ENCODE data around the gene RRH.
"Not testable (repeated sequence)": the region's sequence is repeated elsewhere in the genome, so short reads cannot be mapped to it uniquely, and the experiment has no call there.

RRH gene

DNA sequence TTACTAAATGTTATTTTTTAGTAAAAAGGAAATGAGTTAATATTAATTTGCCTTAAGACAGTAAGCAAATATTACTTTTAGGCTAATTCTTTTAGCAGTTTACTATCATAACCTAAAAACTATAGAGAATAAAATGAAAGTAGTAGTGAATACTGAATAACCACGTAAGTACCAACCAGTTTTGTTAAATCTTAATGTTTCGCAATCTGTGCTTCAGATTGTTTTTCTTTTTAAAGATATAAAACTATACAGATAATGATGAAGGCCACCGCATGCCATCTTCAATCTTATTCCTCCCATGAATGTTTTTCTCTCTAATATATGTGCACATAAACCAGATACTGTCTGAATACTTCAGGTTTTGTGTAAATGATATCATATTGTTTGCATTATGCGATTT is 6.0 kb downstream of the RRH start:
- Histone ChIP-seq H3K27ac (no peak overlapping the region), H3K4me3 (no peak overlapping the region)

GRCh38 chr4:109836985-109837384 is 9.2 kb downstream of the RRH start:
- H3K4me3 ChIP-seq = no peak overlapping the region

DNA sequence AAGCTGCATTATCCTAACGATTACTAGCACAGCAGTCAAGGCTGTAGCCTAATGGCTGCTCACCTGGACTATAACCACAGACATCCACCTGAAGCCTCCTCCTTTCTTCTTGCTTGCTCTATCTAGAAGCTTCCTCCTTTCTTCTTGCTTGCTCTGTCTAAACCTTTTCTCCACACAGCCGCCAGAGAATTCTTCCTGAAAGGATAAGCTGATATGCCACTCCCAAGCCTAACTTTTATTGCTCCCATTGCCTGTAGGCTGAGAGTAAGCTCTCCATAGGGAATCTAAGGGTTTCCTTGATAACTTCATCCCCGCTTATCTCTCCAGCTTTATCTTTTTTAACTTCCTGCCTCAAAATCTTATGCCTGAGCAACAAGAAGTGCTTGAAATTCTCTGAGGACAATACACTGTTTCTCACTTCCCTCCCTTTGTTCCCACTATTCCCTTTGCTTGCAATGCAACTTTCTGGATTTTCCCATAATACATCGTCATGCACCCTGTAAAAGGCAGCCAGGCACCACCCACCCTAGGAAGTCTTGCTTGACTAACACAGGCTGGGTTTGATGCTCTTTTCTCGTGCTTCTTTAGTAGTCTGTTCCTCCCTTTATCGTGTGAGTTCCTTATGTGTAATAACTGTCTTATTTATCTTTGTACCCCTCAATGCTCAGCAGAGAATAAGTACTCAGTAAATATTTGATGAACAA is 18.8 kb downstream of the RRH start:
- no peak overlapping the region for H3K27ac ChIP-seq
- no peak overlapping the region for H3K4me3 ChIP-seq

More at GRCh38 chr4:109836985-109837384, 9.2 kb downstream of the RRH start:
- H3K27ac ChIP-seq = no peak overlapping the region

GRCh38 chr4:109847896-109848442 is 20.2 kb downstream of the RRH start, which contains the start of gene LRIT3:
LRIT3 (plus strand) TSS chr4:109848107; CDS start chr4:109848202, 95 bp downstream.
- H3K27ac ChIP-seq = no peak within 1 kb of the TSS
- no peak within 1 kb of the TSS for H3K4me3 ChIP-seq

GRCh38 chr4:109848501-109848900 is 20.7 kb downstream of the RRH start:
- no peak overlapping the region for H3K4me3 ChIP-seq
- no peak overlapping the region for H3K27ac ChIP-seq

GRCh38 chr4:109850601-109851000 is 22.8 kb downstream of the RRH start:
- Histone ChIP-seq H3K4me3 (no peak overlapping the region), H3K27ac (no peak overlapping the region)

- not testable (repeated sequence) for H3K4me3 ChIP-seq, H3K27ac ChIP-seq
Observed at GRCh38 chr4:109859426-109860300, 31.9 kb downstream of the RRH start.

GRCh38 chr4:109861271-109861670 is 33.5 kb downstream of the RRH start:
- H3K4me3 ChIP-seq = no peak overlapping the region

GRCh38 chr4:109861916-109862511 is 34.2 kb downstream of the RRH start:
- H3K4me3 ChIP-seq = no peak overlapping the region

More at GRCh38 chr4:109861271-109861670, 33.5 kb downstream of the RRH start:
- no peak overlapping the region for H3K27ac ChIP-seq

DNA sequence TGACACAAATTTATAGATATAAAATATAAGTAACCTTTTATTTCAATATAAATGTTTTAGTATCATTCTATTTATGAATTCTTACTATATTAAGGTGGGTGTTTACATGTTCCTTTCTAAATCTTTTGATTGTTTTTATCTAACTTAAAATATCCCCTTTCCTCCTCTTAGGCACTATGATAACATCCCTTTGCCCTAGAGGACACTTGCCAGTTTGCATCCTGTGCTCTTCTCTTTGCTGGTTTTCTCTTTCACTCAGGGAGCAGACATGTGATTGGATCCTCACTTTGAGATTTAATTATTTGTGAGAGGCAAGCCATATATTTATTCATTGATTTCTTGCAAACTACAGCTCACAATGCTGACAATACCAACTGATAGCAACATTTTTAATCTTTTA is 36.4 kb downstream of the RRH start:
- no peak overlapping the region for H3K4me3 ChIP-seq
- H3K27ac ChIP-seq = no peak overlapping the region

More at GRCh38 chr4:109861916-109862511, 34.2 kb downstream of the RRH start:
- no peak overlapping the region for H3K27ac ChIP-seq

GRCh38 chr4:109870061-109870460 is 42.3 kb downstream of the RRH start:
- H3K4me3 ChIP-seq = no peak overlapping the region

DNA sequence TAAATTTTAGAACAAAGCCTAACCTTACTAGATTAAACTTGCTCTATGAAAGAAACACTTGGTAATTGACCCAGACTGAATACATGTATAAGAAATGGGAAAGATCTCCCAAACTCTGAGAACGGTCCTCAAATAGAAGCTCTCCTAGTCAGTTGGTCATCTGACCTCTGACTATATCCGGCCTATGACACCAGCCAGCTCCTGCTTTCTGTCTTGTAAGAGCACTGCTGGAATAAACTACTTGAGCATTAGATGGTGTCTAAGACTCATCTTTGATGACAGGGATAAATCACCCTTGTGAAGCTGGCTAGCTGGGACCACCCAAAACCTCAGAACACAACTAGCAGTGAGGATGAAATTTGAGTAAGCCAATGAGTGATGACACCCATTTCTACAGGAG is 44.3 kb downstream of the RRH start:
- Histone ChIP-seq H3K27ac (no peak overlapping the region), H3K4me3 (no peak overlapping the region)

More at GRCh38 chr4:109870061-109870460, 42.3 kb downstream of the RRH start:
- no peak overlapping the region for H3K27ac ChIP-seq

- Histone ChIP-seq H3K4me3 (no peak overlapping the region), H3K27ac (no peak overlapping the region)
Observed at GRCh38 chr4:109872950-109873656, 45.3 kb downstream of the RRH start.

DNA sequence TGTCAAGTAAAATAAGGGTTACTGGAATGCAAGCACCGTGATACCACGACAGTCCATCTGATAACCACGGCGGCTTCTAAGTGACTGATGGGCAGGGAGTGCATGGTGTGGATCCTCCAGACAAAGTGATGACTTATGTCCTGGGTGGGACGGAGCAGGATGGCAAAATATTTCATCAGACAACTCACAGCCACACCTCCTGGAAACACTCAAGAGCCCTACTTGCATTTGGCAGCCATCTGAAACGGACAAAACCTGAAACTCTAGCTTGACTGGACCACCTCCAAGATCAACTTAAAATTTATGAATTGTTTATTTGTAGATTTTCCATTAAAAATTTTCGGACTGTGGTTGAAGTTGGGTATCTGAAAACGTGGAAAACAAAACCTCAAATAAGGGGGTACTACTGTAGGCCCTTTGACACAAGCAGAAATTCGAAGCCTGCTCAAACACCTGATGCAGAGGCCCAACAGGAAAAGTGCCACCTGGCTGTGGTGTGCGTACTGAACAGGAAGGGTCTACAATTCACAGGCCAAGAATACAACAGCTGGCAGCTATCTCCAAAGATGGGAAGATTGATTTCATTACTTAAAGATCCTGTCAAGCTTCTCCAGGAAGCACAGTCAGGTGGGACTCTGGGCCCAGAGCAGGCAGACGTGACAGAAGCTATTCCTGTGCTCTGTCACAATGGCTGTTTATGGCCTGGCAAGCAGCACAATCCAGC is 46.2 kb downstream of the RRH start:
- Histone ChIP-seq H3K27ac (no peak overlapping the region), H3K4me3 (no peak overlapping the region)

GRCh38 chr4:109875106-109875505 is 47.3 kb downstream of the RRH start:
- no peak overlapping the region for H3K4me3 ChIP-seq
- no peak overlapping the region for H3K27ac ChIP-seq

GRCh38 chr4:109875553-109875952 is 47.8 kb downstream of the RRH start:
- not testable (repeated sequence) for H3K27ac ChIP-seq, H3K4me3 ChIP-seq

DNA sequence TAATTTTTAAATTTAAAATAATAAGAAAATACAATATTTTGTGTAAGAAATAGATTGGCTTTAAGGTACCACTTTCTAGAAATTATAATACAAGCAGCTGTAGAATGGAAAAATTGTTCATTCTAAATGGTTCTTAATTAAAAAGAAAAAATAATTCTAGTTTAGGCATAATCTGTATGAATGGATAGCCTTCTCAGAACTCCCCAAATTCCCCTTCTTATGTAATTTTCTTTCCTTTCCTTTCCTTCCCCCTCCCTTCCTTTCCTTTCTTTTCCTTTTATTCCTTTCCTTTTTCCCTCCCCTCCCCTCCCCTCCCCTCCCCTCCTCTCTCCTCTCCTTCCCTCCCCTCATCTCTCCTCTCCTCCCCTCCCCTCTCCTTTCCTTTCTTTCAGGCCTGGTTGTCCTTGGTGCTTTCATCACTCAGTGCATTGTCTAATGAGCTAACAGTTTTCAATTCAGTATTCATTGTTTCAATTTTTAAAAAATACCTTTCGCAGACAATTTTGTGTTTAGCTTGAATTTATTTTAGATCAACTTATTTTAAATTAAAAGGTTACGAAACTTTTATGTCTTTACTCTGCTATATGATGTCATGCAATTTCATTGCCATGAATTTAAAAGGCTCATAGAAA is 49.0 kb downstream of the RRH start:
- H3K4me3 ChIP-seq = no peak overlapping the region
- H3K27ac ChIP-seq = no peak overlapping the region

DNA sequence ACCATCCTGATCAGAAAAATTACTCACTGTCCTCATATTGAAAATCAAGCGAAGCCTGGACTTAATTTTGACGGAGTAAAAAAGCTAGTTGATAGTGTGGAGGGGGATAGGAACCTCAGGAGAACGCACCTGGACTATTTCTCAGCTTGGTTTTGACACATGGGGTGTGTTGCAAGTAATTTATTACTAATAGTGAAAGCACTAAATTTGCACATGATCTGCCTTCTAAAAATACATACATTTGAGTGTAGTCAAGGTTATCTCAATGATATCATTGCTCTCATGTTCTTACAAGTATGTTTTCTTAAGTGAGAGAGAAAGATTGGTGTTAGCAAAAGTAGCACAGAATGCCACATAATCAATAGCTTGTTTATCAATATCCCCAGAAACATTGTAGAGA is 49.6 kb downstream of the RRH start:
- H3K27ac ChIP-seq = no peak overlapping the region
- H3K4me3 ChIP-seq = no peak overlapping the region

DNA sequence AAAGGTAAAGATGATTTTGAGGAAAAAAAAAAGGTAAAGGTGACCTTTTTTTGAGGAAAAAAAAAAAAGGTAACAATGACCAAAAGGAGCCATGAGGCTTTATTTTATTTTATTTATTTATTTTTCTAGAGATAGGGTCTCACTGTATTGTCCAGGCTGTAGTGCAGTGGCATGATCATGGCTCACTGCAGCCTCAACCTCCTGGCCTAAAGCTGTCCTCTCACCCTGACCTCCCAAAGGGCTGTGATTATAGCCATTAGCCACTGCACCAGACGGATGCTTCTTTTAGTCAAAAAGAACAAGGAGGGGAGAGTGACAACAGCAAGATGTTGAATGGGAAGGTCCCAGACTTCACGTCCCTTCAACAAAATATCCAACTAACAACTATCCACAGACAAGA is 50.6 kb downstream of the RRH start:
- H3K4me3 ChIP-seq = no peak overlapping the region
- H3K27ac ChIP-seq = no peak overlapping the region

Measured in skin epidermis (tissue), 12 donors.